ENCODE measurements around the gene TRIOBP.

GRCh38 chr22:37771081-37771480 lies 74.2 kb downstream of the TRIOBP start:
- TF ChIP-seq REST (IDR thresholded peaks at IDR 0.05; ENCODE audit: insufficient read depth in 1 of 2, low read depth in 2 of 2, low read length in 2 of 2) (no peak), POLR2AphosphoS5 (IDR thresholded peaks at IDR 0.05; ENCODE audit: low read depth, low read length) (no peak), TAF1 (IDR thresholded peaks at IDR 0.05; ENCODE audit: borderline replicate concordance, insufficient read depth, low read length) (no peak), SIN3A (IDR thresholded peaks at IDR 0.05; ENCODE audit: borderline replicate concordance, insufficient read depth, low read length) (no peak), FOXP2 (optimal IDR thresholded peaks at IDR 0.05; ENCODE audit: borderline replicate concordance, extremely low read depth, extremely low read length, insufficient read depth) (no peak)
